HG03520 (cell line): ENCODE measurements around the gene PROP1.
"Not testable (repeated sequence)": the region's sequence is repeated elsewhere in the genome, so short reads cannot be mapped to it uniquely, and the experiment has no call there.

Experiments
- ATAC-seq: cut with Tn5 transposase; IDR thresholded peaks from one replicate; pipeline ENCODE4 v1.9.1; 2021; ENCODE audit warnings: mild to moderate bottlenecking, moderate library complexity; ENCODE audit not compliant: unreplicated experiment

Gene PROP1

DNA sequence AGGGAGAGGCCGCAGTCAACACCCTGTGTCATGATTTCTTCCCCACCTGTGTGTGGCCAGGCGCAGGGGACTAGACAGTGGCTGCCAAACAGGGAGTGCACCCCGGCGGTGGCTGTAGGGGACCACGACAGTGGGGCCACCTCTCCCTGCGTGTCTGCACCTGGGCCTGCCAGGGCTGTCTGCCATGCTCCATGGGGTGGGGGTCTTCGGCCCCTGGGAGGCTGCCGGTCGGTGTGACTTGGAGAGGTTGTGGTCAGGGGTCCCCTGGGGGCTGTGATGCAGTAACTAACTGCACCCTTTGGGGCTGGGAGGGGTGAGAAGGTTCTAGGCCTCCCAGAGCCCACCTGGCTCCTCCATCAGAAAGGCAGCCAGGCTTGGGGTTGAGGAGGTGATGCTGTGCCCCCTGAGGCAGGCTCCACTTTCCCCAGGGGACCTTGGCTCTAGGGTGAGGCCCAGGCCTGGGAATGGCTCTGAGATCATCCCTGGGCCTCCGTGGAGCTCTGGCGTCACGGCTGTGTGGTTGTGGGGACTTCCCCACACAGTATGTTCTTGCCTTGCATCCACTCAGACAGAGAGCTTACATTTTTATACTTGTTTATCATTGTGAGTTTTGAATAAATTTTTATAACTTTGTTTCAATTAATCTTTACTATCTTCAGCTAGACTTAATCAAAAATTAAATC lies 50.3 kb downstream of the PROP1 start:
- ATAC-seq = peak; percentile 47

DNA sequence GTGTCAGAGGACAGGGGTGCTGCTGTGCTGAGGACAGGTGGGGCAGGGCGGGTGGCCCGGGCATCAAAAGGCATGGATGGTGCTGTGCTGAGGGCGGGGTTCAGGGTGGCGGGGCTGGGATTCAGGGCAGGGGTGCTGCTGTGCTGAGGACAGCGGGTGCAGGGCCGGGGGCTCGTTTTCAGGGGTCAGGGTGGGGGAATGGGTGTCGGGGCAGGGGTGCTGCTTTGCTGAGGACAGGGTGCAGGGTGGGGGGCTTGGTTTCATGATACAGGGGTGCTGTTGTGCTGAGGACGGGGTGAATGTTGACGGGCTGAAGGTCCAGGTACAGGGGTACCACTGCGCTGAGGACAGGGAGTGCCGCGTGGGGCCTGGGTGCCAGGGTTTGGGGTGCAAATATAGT lies 50.9 kb downstream of the PROP1 start:
- ATAC-seq = not testable (repeated sequence)

- ATAC-seq = not testable (repeated sequence)
These were observed 52.0 kb downstream of the PROP1 start for GRCh38 chr5:177943805-177944736.

DNA sequence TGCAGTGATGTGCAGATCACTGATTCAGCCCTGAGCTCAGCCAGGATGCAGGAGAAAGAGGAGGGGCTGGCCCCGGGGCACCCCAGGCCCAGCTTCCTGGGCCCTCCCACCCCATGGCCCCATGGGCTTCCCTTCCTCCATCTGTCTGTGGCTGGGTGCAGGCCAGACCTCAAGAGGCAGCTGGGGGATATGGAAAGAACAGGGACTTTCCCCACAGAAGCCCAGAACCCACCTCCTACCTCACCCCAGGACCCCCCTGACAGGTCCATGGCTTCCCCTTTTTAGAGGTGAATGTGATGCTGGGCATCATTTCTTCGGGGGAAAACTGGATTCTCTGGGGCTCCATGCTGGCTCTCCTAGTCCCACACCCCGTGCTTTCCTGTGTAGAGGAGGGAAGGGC lies 53.1 kb downstream of the PROP1 start:
- not testable (repeated sequence) for ATAC-seq
